Liver (tissue), 9 donors: ENCODE results near the gene TLE1. TPM values are rescaled to one million over a fixed set of nuclear protein-coding genes. Genes with fewer than 3 reads are reported as not detected.

Experiments used
- DNase-seq: peaks from one replicate; pipeline ENCODE4 v3.0.0-alpha.2; 2017; ENCODE audit warnings: low spot score
- H3K27ac ChIP-seq, 2 donors: one replicate each; pipeline ENCODE4 v1.7.0; 2013; ENCODE audit warnings: inconsistent platforms in 2 of 2, low read length in 2 of 2, control low read depth in 1 of 2, low read depth in 1 of 2, mild to moderate bottlenecking in 1 of 2
- H3K27me3 ChIP-seq, 4 donors: one replicate each; pipeline versions ENCODE4 v1.6.1 to v1.7.0; 2013; ENCODE audit warnings: low read length in 3 of 4, inconsistent platforms in 1 of 4, mild to moderate bottlenecking in 1 of 4, moderate library complexity in 1 of 4; ENCODE audit not compliant: control insufficient read depth in 4 of 4, insufficient read depth in 4 of 4
- H3K36me3 ChIP-seq, 4 donors: one replicate each; pipeline versions ENCODE4 v1.6.1 to v1.7.0; 2013; ENCODE audit warnings: low read length in 3 of 4, mild to moderate bottlenecking in 3 of 4, low read depth in 1 of 4, moderate library complexity in 1 of 4; ENCODE audit not compliant: control insufficient read depth in 4 of 4, insufficient read depth in 3 of 4
- H3K4me1 ChIP-seq, 4 donors: one replicate each; pipeline versions ENCODE4 v1.6.1 to v1.7.0; 2013; ENCODE audit warnings: low read length in 3 of 4, mild to moderate bottlenecking in 3 of 4, moderate library complexity in 1 of 4; ENCODE audit not compliant: control insufficient read depth in 4 of 4, insufficient read depth in 4 of 4
- H3K4me3 ChIP-seq, 3 donors: one replicate each; pipeline versions ENCODE4 v1.6.1 to v1.7.0; 2013; ENCODE audit warnings: low read length in 3 of 3, control low read depth in 1 of 3, low read depth in 1 of 3, mild to moderate bottlenecking in 1 of 3
- H3K9ac ChIP-seq, 2 donors: one replicate each; pipeline ENCODE4 v1.7.0; 2013; ENCODE audit warnings: low read length in 2 of 2, mild to moderate bottlenecking in 2 of 2, moderate library complexity in 2 of 2, control low read depth in 1 of 2, low read depth in 1 of 2
- H3K9me3 ChIP-seq, 4 donors: one replicate each; pipeline versions ENCODE4 v1.6.1 to v1.7.0; 2013; ENCODE audit warnings: low read length in 3 of 4; ENCODE audit not compliant: control insufficient read depth in 4 of 4
- EGR1 ChIP-seq, 2 donors: IDR thresholded peaks; 2 replicates each; pipeline ENCODE4 v1.6.1; 2016 to 2018; ENCODE audit warnings: antibody characterized with exemption in 2 of 2, low read depth in 2 of 2
- FOXA1 ChIP-seq: IDR thresholded peaks from 2 replicates; pipeline ENCODE4 v1.6.1; 2016; ENCODE audit warnings: antibody characterized with exemption
- FOXA2 ChIP-seq: IDR thresholded peaks from 2 replicates; pipeline ENCODE4 v1.6.1; 2016; ENCODE audit warnings: antibody characterized with exemption
- GABPA ChIP-seq, 2 donors: IDR thresholded peaks in 1 of 2; conservative IDR thresholded peaks in 1 of 2; 2 replicates each; pipeline ENCODE4 v1.6.1; 2016; ENCODE audit warnings: antibody characterized with exemption in 2 of 2, mild to moderate bottlenecking in 1 of 2, moderate library complexity in 1 of 2
- HNF4A ChIP-seq, 2 donors: conservative IDR thresholded peaks; 2 replicates each; pipeline ENCODE4 v1.6.1; 2016; ENCODE audit warnings: antibody characterized with exemption in 2 of 2, mild to moderate bottlenecking in 2 of 2
- HNF4G ChIP-seq: IDR thresholded peaks from 2 replicates; pipeline ENCODE4 v1.6.1; 2016; ENCODE audit warnings: antibody characterized with exemption
- JUND ChIP-seq, 2 donors: IDR thresholded peaks; 2 replicates each; pipeline ENCODE4 v1.6.1; 2016; ENCODE audit warnings: antibody characterized with exemption in 2 of 2
- MAX ChIP-seq: IDR thresholded peaks from 2 replicates; pipeline ENCODE4 v1.6.1; 2016; ENCODE audit warnings: antibody characterized with exemption
- NR2F2 ChIP-seq: IDR thresholded peaks from 2 replicates; pipeline ENCODE4 v1.6.1; 2016; ENCODE audit warnings: antibody characterized with exemption
- RAD21 ChIP-seq, 2 donors: IDR thresholded peaks; 2 replicates each; pipeline ENCODE4 v1.6.1; 2016; ENCODE audit warnings: antibody characterized with exemption in 2 of 2, mild to moderate bottlenecking in 2 of 2
- RXRA ChIP-seq, 2 donors: IDR thresholded peaks; 2 replicates each; pipeline ENCODE4 v1.6.1; 2017 to 2018; ENCODE audit warnings: antibody characterized with exemption in 2 of 2, mild to moderate bottlenecking in 1 of 2
- SP1 ChIP-seq: IDR thresholded peaks from 2 replicates; pipeline ENCODE4 v1.6.1; 2018; ENCODE audit warnings: antibody characterized with exemption, mild to moderate bottlenecking
- TAF1 ChIP-seq: conservative IDR thresholded peaks from 2 replicates; pipeline ENCODE4 v1.6.1; 2016; ENCODE audit warnings: antibody characterized with exemption, mild to moderate bottlenecking
- YY1 ChIP-seq: IDR thresholded peaks from 2 replicates; pipeline ENCODE4 v1.6.1; 2016; ENCODE audit warnings: antibody characterized with exemption, mild to moderate bottlenecking
- WGBS: extraction: QIAGEN DNeasy Blood & Tissue Kit; methylation state at CpG from one replicate; pipeline ENCODE4 v1.1.7; 2013; 5-methylcytosine and 5-hydroxymethylcytosine counted together
- polyA plus RNA-seq, 2 donors: library from polyadenylated mRNA; stranded (reverse) in 1 of 2; unstranded in 1 of 2; fragments of 200-250 nt in 1 of 2; fragments of >200 nt in 1 of 2; fragmentation: Nextera tagmentation in 1 of 2; extraction: Ambion mirVana in 1 of 2; gene quantifications; one replicate each; pipeline versions ENCODE4 v1.2.1 to v1.2.3, GENCODE V29; 2013 to 2015
- total RNA-seq, 2 donors: library from RNA; depleted of rRNA; stranded (reverse); fragments of >200 nt; gene quantifications; one replicate each; pipeline ENCODE4 v1.2.3, GENCODE V29; 2014
- TF ChIP-seq, protein P1 (sequence below): fragments of 150-350 bp; IDR thresholded peaks from 2 replicates; pipeline ENCODE4 v1.5.1; 2017; ENCODE audit warnings: improper control_type of control experiment, low read depth, low read length; ENCODE audit not compliant: missing input control
- TF ChIP-seq, protein P2 (sequence below): IDR thresholded peaks from 2 replicates; pipeline ENCODE4 v1.6.1; 2016; ENCODE audit warnings: antibody characterized with exemption
- TF ChIP-seq, protein P3 (sequence below): IDR thresholded peaks from 2 replicates; pipeline ENCODE4 v1.6.1; 2016; ENCODE audit warnings: antibody characterized with exemption
- TF ChIP-seq, protein P4 (sequence below): IDR thresholded peaks from 2 replicates; pipeline ENCODE4 v1.6.1; 2016; ENCODE audit warnings: antibody characterized with exemption, mild to moderate bottlenecking
- donor health status: healthy.
- donor health status: healthy.
- donor health status: healthy.
- donor health status: healthy.
- donor health status: healthy.

The TLE1 gene
- total and polyA plus RNA-seq, 4 donors, result 25.2 to 45.4 (median 25.7) TPM

- TF ChIP-seq RXRA (IDR thresholded peaks at IDR 0.05) (no peak), RAD21 (IDR thresholded peaks at IDR 0.05) (no peak)
- Histone ChIP-seq H3K27ac (no peak overlapping the region), H3K27me3 (no peaks in the 10 kb centered on the region), H3K9ac (no peak overlapping the region), H3K36me3 (peaks cover 2 to 18% (median 10%) of the 10 kb centered on the region in 4 donors), H3K4me1 (peaks cover 0 to 29% (median 19%) of the 10 kb centered on the region in 4 donors), H3K4me3 (no peak overlapping the region), H3K9me3 (no peaks in the 10 kb centered on the region)
- no peak for DNase-seq
- WGBS, result 68% methylated on average over 6 of the region's 6 CpGs
Measured at GRCh38 chr9:81669866-81670265, 19.5 kb downstream of the TLE1 start.

GRCh38 chr9:81669041-81669651 lies 20.2 kb downstream of the TLE1 start:
- TF ChIP-seq HNF4A (conservative IDR thresholded peaks at IDR 0.05), result peak; percentile 81 to 83
- TF ChIP-seq NR2F2, result no peak
- TF ChIP-seq, protein P1, sequence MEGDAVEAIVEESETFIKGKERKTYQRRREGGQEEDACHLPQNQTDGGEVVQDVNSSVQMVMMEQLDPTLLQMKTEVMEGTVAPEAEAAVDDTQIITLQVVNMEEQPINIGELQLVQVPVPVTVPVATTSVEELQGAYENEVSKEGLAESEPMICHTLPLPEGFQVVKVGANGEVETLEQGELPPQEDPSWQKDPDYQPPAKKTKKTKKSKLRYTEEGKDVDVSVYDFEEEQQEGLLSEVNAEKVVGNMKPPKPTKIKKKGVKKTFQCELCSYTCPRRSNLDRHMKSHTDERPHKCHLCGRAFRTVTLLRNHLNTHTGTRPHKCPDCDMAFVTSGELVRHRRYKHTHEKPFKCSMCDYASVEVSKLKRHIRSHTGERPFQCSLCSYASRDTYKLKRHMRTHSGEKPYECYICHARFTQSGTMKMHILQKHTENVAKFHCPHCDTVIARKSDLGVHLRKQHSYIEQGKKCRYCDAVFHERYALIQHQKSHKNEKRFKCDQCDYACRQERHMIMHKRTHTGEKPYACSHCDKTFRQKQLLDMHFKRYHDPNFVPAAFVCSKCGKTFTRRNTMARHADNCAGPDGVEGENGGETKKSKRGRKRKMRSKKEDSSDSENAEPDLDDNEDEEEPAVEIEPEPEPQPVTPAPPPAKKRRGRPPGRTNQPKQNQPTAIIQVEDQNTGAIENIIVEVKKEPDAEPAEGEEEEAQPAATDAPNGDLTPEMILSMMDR, result no peak
- TF ChIP-seq, protein P2, sequence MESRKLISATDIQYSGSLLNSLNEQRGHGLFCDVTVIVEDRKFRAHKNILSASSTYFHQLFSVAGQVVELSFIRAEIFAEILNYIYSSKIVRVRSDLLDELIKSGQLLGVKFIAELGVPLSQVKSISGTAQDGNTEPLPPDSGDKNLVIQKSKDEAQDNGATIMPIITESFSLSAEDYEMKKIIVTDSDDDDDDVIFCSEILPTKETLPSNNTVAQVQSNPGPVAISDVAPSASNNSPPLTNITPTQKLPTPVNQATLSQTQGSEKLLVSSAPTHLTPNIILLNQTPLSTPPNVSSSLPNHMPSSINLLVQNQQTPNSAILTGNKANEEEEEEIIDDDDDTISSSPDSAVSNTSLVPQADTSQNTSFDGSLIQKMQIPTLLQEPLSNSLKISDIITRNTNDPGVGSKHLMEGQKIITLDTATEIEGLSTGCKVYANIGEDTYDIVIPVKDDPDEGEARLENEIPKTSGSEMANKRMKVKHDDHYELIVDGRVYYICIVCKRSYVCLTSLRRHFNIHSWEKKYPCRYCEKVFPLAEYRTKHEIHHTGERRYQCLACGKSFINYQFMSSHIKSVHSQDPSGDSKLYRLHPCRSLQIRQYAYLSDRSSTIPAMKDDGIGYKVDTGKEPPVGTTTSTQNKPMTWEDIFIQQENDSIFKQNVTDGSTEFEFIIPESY, result no peak
- TF ChIP-seq, protein P3, sequence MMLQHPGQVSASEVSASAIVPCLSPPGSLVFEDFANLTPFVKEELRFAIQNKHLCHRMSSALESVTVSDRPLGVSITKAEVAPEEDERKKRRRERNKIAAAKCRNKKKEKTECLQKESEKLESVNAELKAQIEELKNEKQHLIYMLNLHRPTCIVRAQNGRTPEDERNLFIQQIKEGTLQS, result no peak
- TF ChIP-seq RXRA (IDR thresholded peaks at IDR 0.05), result peak; percentile 38 to 50
- TF ChIP-seq YY1, result peak; percentile 23
- peak; percentile 10 to 39 for TF ChIP-seq RAD21 (IDR thresholded peaks at IDR 0.05)
- no peak for TF ChIP-seq GABPA (IDR thresholded peaks at IDR 0.05 in 1 of 2, conservative IDR thresholded peaks at IDR 0.05 in 1 of 2)
- no peak for TF ChIP-seq FOXA1
- TF ChIP-seq, protein P4, sequence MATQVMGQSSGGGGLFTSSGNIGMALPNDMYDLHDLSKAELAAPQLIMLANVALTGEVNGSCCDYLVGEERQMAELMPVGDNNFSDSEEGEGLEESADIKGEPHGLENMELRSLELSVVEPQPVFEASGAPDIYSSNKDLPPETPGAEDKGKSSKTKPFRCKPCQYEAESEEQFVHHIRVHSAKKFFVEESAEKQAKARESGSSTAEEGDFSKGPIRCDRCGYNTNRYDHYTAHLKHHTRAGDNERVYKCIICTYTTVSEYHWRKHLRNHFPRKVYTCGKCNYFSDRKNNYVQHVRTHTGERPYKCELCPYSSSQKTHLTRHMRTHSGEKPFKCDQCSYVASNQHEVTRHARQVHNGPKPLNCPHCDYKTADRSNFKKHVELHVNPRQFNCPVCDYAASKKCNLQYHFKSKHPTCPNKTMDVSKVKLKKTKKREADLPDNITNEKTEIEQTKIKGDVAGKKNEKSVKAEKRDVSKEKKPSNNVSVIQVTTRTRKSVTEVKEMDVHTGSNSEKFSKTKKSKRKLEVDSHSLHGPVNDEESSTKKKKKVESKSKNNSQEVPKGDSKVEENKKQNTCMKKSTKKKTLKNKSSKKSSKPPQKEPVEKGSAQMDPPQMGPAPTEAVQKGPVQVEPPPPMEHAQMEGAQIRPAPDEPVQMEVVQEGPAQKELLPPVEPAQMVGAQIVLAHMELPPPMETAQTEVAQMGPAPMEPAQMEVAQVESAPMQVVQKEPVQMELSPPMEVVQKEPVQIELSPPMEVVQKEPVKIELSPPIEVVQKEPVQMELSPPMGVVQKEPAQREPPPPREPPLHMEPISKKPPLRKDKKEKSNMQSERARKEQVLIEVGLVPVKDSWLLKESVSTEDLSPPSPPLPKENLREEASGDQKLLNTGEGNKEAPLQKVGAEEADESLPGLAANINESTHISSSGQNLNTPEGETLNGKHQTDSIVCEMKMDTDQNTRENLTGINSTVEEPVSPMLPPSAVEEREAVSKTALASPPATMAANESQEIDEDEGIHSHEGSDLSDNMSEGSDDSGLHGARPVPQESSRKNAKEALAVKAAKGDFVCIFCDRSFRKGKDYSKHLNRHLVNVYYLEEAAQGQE, result no peak
- peak in 1 of 2 donors; percentile 15 for TF ChIP-seq JUND (IDR thresholded peaks at IDR 0.05)
- no peak for TF ChIP-seq EGR1 (IDR thresholded peaks at IDR 0.05; ENCODE audit: low read depth in 2 of 2)
- no peak for TF ChIP-seq MAX
- TF ChIP-seq FOXA2, result no peak
- TF ChIP-seq SP1, result peak; percentile 22
- TF ChIP-seq HNF4G, result no peak
- no peak for TF ChIP-seq TAF1
- Histone ChIP-seq H3K9ac (no peak overlapping the region), H3K4me3 (no peak overlapping the region), H3K9me3 (no peaks in the 10 kb centered on the region), H3K27me3 (no peaks in the 10 kb centered on the region), H3K4me1 (peaks cover 0 to 26% (median 19%) of the 10 kb centered on the region in 4 donors), H3K27ac (peak overlapping the region; percentile 3 to 37), H3K36me3 (peaks cover 2 to 18% (median 11%) of the 10 kb centered on the region in 4 donors)
- WGBS, result 37% methylated on average over 5 of the region's 5 CpGs
- no peak for DNase-seq
